ENCODE measurements around the gene ATP8A2. TPM values are rescaled to one million over a fixed set of nuclear protein-coding genes. Genes with fewer than 3 reads are reported as not detected.
A peak's percentile ranks its signal among the peaks of the same experiment; 100 is the strongest.

ATP8A2 gene
- total RNA-seq, 1 donor from 2014 or later = not detected

DNA sequence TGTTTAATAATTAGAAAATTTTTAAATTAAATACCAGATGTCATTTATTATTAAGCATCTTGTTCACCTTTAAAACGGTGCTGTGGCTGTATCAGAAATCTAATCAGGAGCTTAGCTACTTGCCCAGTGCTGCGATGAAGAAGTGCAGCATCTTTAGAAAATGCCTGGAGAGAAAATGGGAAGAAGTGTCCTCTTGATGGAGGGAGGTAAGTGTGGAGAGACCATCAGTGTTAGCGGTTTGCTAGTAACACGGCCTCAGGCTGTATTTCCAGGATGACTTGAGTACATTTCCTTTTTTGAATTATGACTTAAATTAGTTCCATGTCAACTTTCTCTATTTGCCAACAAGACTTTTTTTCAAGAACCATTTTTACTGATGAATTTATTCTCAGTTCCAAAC is 605.9 kb downstream of the ATP8A2 start:
- ATAC-seq = no peak

DNA sequence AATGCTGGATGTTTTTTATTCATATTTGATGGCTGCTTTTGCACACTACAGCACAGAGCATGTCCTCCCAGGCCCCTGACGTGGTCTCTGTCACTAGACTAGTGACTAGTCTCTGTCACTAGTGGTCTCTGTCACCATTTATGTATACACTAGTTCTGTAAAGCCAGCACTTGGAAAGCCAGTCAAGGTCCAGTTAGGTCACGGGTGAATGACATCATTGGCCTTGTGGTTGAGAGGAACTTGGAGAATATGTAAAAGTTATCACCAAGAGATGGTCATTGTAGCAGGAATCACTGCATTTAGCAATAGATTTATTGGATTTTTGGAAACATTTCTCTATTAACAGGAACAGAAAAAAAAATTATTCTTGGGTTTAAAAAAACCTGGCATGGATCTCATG is 607.2 kb downstream of the ATP8A2 start:
- no peak for ATAC-seq

- no peak for ATAC-seq
Measured at GRCh38 chr13:25979371-25979770, 607.6 kb downstream of the ATP8A2 start.

GRCh38 chr13:25980255-25980654 is 608.5 kb downstream of the ATP8A2 start:
- ATAC-seq = no peak

GRCh38 chr13:25981060-25981459 is 609.3 kb downstream of the ATP8A2 start:
- ATAC-seq = no peak

- no peak for ATAC-seq
Measured at GRCh38 chr13:25982907-25983306, 611.1 kb downstream of the ATP8A2 start.

DNA sequence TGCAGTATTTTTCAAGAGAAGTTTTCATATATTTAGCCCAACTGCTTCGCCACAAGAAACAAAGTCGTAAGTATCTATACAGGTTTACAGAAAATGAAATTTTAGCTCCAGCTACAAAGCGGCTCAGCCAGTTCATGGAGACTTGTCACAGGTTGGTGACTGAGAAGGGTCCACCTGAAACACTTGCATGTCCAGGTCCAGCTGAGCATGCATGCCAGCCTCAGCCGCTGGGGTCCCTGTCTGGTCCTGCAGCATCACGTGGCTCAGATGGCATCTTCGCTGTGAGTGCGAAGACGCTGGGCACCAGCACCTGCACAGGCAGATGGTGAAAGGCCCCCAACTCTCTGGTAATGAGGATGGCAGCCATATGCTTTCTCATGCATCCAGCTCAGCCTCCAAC is 616.2 kb downstream of the ATP8A2 start:
- ATAC-seq = no peak

DNA sequence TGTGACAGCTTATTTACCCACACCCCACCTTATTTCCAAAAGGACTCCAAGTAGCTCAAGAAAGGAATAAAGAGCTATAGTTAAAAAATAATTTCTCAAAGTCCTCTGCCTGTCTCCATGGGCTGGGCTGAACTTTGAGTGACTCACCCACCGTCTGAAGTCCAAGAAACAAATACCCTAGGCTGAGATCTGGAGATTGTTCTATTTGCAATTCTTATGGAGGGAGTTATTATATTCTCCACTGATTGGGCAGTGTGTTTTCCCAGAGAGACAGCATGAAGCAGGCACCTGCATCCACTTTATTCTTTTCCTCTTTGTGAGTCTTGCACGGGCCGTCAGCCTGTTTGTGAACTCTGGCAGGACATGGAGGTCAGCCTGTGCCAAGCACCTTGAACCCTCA is 616.9 kb downstream of the ATP8A2 start:
- no peak for ATAC-seq

GRCh38 chr13:25990801-25991200 is 619.0 kb downstream of the ATP8A2 start:
- ATAC-seq = no peak

DNA sequence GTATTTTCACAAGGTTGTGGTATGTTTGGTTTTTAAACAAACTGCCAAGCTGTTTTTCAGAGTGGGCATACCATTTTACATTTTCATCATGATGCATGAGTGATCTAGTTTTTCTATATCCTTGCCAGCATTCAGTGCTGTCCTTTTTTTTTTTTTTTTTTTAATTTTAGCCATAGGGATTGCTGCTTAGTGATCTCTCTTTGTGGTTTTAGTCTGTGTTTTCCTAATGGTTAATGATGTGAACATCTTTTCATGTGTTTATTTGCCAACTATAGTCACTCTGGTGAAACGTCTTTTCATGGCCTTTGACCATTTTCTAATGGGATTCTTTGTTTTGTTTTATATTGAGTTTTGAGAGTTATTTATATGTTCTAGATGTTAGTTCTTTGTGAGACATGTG is 620.3 kb downstream of the ATP8A2 start:
- no peak for ATAC-seq

DNA sequence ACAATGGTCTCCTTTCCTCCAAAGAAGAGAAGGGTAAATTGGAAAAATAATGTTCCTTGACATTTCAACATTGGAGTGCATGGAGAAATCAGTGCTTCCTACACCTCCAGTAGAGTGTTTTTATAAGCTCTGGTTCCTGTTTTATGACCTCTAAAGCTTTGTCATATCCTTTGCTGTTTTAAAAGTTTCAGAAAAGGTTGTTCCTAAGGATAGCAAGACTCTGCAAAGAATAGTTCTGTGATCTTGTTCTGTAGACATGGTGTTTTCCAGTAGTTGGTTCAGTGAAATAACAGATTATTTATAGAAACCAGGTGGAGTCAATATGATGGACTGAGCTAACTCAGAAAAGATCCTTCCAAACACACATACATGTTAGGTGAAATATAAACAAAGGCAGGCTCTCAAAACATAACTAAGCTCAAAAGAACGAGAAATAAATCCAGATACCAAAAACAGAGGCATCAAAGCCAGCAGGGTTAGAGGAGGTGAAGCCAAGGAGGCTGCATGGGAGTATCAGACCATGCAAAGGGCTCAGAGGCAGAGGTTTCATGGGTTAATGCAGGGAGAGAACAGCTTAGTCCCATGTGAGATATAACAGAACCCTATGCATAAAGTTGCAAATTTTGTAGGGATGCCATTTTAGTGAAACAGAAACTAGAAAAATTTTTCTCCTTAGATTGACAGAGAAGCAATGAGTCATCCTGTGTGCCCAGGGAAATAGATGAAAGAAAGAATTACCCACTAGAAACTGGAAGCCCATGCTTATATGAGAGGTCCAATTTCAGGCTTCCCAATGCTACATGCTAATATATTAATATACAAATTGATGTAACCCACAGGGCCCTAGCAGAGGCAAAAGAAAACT is 635.7 kb downstream of the ATP8A2 start:
- no peak for ATAC-seq

- no peak for ATAC-seq
Measured at GRCh38 chr13:26010487-26011207, 638.9 kb downstream of the ATP8A2 start.

DNA sequence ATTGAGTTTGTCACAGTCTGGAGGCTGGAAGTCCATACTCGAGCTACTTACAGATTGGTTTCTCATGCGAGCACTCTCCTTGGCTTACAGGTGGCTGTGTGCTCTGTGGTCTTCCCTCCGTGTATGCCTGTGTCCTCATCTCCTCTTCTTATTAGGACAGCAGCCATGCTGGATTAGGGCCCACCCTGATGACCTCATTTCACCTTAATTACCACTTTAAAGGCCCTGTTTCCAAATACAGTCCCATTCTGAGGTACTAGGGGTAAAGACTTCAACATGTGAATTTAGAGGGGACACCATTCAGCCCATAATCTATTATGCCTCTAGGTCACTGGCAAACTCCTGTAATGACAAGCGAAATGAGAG is 639.4 kb downstream of the ATP8A2 start:
- ATAC-seq = no peak

DNA sequence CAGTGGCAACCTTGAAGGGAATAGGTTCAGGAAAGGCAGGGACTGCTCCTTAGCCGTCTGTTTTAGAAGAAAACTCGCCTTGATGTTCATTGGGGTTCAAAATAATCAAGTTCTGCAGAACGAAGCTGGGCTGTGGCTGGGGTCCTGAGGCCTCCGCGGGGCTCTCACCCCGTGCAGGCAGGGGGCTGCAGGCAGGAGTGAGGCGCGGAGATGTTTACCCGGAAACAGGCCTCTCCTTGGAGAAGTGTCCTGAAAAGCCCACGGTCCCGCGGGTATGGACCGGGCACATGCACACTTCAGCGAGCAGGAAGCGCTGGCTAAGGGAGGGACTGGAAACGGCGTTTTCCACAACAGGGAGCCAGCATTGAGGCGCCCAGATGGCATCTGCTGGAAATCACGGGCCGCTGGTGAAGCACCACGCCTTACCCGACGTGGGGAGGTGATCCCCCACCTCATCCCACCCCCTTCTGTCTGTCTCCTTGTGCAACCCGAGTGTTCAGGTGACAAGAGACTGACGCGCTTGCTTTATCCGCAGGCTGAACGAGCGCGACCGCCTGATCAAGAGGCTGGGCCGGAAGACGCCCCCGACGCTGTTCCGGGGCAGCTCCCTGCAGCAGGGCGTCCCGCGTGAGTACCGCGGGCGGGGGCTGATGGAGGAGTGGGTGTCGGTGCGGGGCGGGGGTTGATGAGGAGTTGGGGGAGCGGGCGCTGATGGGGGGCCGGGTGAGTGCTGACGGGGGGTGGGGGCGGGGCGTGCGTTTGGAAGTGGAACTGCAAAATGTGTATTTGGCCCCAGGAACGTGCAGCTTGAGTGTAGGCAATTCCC is 640.4 kb downstream of the ATP8A2 start:
- ATAC-seq = peak; percentile 28

GRCh38 chr13:26012995-26013394 is 641.2 kb downstream of the ATP8A2 start:
- no peak for ATAC-seq

DNA sequence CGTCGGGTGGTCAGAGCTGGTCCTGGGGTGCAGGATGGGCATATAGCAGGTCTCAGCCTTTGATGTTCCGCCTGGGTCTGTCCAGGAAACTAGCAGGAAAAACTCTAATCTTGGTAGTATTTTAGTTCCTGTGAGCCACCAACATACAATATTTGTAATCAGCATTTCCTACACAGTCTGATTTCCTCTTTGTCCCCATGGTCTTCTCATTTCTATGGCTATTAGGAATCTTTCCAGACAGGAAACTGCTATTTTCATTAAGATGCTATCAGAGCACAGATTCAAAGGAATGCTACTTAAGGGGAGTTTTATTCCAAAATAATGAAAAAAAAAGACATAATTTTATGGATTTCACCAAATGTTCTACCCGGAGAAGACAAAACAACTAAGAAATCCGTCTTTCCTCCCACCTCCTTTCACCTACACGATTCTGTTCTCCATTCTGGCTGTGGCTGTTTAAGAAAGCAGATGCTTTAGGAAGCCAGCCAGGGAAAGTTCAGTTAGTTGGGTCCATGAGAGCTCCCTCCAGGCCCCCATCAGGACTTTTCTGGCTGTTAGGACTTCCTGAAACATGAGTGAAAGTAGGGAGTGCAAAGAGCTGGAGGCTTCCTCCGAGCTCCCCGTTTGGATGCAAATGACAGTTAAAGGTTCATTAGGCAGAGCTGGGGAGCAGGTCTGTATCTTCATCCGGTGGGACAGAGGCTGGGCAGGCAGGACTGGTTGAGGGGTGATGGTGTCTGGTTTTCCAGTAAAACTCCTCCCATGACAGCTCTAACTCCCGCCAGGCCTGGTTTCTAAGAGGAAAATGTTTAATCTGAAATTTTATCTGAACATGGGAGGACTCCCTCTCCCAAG is 643.7 kb downstream of the ATP8A2 start:
- no peak for ATAC-seq

DNA sequence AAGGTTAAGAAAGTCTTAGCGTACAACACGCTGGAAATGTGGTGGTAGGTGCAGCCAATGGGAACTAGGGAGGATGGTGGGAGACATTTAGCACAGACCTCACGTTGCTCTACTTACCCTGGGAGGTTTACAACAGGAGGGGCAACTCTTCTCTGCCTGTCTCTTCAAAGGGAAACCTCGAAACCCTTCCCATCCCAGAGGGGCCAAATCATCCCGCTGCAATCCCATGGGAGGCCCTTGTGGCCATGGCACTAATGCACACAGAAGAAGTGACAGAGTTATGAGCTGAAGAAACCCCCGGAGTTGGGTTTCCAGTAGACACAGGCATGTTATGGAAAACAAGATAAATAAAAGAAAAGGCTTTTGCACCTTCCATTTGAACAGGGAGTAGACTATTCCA is 644.4 kb downstream of the ATP8A2 start:
- no peak for ATAC-seq

DNA sequence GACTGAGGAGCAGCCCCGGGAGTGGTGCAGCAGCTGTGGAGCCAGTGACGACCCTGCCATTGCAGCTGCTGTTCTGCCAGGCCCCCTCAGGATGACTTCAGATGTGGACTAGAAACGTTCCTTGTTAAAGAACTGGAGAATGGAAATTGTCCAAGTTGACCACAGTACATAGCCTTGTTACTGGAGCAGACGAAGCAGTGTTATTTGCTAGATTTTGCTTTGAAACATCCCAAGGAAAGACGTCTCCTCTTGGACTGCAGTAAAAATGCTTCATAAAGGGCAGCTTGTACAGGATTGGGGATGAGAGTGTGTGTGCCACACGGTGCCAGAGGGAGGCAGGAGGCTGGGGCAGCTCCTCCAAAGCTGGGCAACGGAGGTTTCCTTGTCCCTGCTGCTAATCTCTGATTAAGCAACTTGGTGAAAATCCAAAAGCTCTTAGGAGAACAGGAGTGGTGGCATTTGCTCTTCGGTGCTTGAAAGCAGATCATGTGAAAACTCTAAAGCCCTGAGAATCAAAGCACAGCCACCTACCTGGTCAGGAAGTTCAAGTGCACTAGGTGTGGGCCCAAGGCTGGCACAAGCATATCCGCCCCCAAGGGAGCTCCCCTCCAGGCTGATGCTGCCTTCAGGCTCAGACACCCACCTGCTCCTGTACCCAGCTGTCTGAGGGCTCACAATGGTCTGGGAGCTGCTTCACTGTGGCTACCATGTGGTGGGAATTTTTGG is 645.6 kb downstream of the ATP8A2 start:
- ATAC-seq = peak; percentile 26

DNA sequence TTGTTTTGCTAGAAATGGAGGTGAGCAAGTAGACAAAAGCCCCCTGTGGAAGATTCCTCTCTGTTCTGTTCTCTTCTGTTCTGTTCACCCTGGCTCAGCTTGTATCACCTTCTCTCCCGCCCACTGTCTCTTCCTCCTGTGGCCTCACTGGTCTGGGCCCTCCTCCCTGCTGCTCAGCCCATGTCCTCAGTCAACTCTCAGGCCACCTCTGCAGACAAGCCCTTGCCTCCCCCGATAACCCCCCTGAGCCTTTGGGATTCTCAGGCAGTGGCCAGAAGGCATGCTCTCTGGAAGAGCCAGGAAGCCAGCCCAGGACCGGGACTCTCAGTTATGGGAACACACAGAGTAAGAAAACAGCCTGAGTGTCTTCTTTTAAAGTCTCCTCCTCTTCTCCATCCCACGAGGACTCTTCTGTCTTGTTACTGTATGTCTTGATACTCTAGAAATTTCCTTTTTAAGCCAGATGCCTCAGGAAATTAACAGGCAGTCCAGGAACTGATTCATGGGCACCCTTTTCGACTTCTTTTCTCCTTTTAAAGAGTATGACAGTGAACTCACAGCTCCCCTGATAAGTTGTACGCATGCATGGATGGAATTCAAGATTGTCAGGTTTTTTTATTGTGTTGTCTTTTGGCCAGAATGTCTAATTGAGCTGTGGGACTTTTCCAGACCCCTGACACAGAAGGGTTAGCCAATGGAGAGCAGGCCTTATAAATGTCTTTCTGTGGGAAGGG is 646.3 kb downstream of the ATP8A2 start:
- ATAC-seq = no peak

- no peak for ATAC-seq
Measured at GRCh38 chr13:26019251-26019650, 647.5 kb downstream of the ATP8A2 start.

Measured in esophagus mucosa (tissue), 1 donor.